HepG2 (cell line): Measurements from ENCODE around the gene ENKUR. TPM values are rescaled to one million over a fixed set of nuclear protein-coding genes. Genes with fewer than 3 reads are reported as not detected.

Source experiments
- CAMTA2 ChIP-seq: sonication (generic); formaldehyde crosslinking; IDR thresholded peaks from 2 replicates; pipeline ENCODE4 v1.4.0; 2020; ENCODE audit warnings: mild to moderate bottlenecking, missing genetic modification reagents, borderline replicate concordance
- HNF4G ChIP-seq, 2 experiments: sonication (generic) in 1 of 2; formaldehyde crosslinking in 1 of 2; IDR thresholded peaks; 2 replicates each; pipeline versions ENCODE4 v1.4.0 to v1.6.1; 2011 to 2020; ENCODE audit warnings: borderline replicate concordance in 2 of 2, low read depth in 2 of 2, mild to moderate bottlenecking in 2 of 2, low read length in 1 of 2, missing genetic modification reagents in 1 of 2, moderate library complexity in 1 of 2
- IKZF5 ChIP-seq: IDR thresholded peaks from 2 replicates; pipeline ENCODE4 v1.6.1; 2018; ENCODE audit warnings: missing genetic modification reagents, mild to moderate bottlenecking, missing compliant biosample characterization
- KDM4B ChIP-seq: sonication (generic); formaldehyde crosslinking; IDR thresholded peaks from 2 replicates; pipeline ENCODE4 v1.4.0; 2020; ENCODE audit warnings: missing genetic modification reagents
- MIER2 ChIP-seq: IDR thresholded peaks from 2 replicates; pipeline ENCODE4 v1.6.1; 2016; ENCODE audit warnings: missing biosample characterization, missing genetic modification reagents
- PRDM10 ChIP-seq: sonication (generic); formaldehyde crosslinking; IDR thresholded peaks from 2 replicates; pipeline ENCODE4 v1.4.0; 2020; ENCODE audit warnings: low read depth, missing genetic modification reagents
- RBFOX2 ChIP-seq: fragments of 200-400 bp; formaldehyde crosslinking; IDR thresholded peaks from 2 replicates; pipeline ENCODE4 v1.6.1; 2017; ENCODE audit warnings: low read depth, mild to moderate bottlenecking, low read length
- ZNF142 ChIP-seq: sonication (generic); formaldehyde crosslinking; IDR thresholded peaks from 2 replicates; pipeline ENCODE4 v1.4.0; 2020; ENCODE audit warnings: missing genetic modification reagents
- ZNF143 ChIP-seq: sonication (generic); formaldehyde crosslinking; IDR thresholded peaks from 2 replicates; pipeline ENCODE4 v1.4.0; 2020; ENCODE audit warnings: missing genetic modification reagents
- ZNF317 ChIP-seq: sonication (generic); formaldehyde crosslinking; IDR thresholded peaks from 2 replicates; pipeline ENCODE4 v1.5.0; 2020; ENCODE audit warnings: mild to moderate bottlenecking, missing genetic modification reagents
- ZNF326 ChIP-seq: sonication (generic); formaldehyde crosslinking; IDR thresholded peaks from 2 replicates; pipeline ENCODE4 v1.4.0; 2020; ENCODE audit warnings: missing genetic modification reagents, borderline replicate concordance
- ZNF572 ChIP-seq: sonication (generic); formaldehyde crosslinking; IDR thresholded peaks from 2 replicates; pipeline ENCODE4 v1.5.1; 2020; ENCODE audit warnings: mild to moderate bottlenecking, missing genetic modification reagents
- ZNF607 ChIP-seq: sonication (generic); formaldehyde crosslinking; IDR thresholded peaks from 2 replicates; pipeline ENCODE4 v1.5.1; 2020; ENCODE audit warnings: missing genetic modification reagents, mild to moderate bottlenecking, borderline replicate concordance
- ZNF639 ChIP-seq: conservative IDR thresholded peaks from 2 replicates; pipeline ENCODE4 v1.6.1; 2018; ENCODE audit warnings: missing genetic modification reagents
- ZNF75D ChIP-seq: sonication (generic); formaldehyde crosslinking; IDR thresholded peaks from 2 replicates; pipeline ENCODE4 v1.8.1; 2023; ENCODE audit warnings: missing genetic modification reagents, mild to moderate bottlenecking, borderline replicate concordance
- polyA plus RNA-seq, 8 experiments: library from polyadenylated mRNA; depleted of rRNA in 3 of 8; stranded (reverse) in 7 of 8; unstranded in 1 of 8; fragments of >200 nt; fragmentation: Illumina TruSeq in 4 of 8; extraction: Trizol in 4 of 8; gene quantifications; 2 replicates each; pipeline versions ENCODE4 v1.2.1 to v1.2.3, GENCODE V29; 2011 to 2016; ENCODE audit warnings: low read depth in 4 of 8, missing spikeins in 1 of 8, mixed read lengths in 1 of 8; ENCODE audit not compliant: insufficient read depth in 1 of 8
- total RNA-seq, 5 experiments: library from RNA; depleted of rRNA; stranded (reverse); fragments of >200 nt; fragmentation: Illumina TruSeq; extraction: Trizol; gene quantifications; 2 replicates each; pipeline ENCODE4 v1.2.3, GENCODE V29; 2016; ENCODE audit warnings: low read depth in 1 of 5

The ENKUR gene
- total and polyA plus RNA-seq, 2 of the 13 experiments (the other 11 are each of a cell fraction or from before 2014, with no cell fraction given): 0.15 TPM

- peak; percentile 79; the same call in 1 of the 2 replicates for TF ChIP-seq IKZF5
- no peak for TF ChIP-seq ZNF326 (CRISPR knock-in tag)
- TF ChIP-seq ZNF143 (CRISPR knock-in tag): no peak; the same call in 1 of the 2 replicates
- TF ChIP-seq ZNF607 (CRISPR knock-in tag): peak; percentile 96
- TF ChIP-seq ZNF75D (CRISPR knock-in tag): peak; percentile 92; the same call in 1 of the 2 replicates
- TF ChIP-seq ZNF572 (CRISPR knock-in tag): no peak
- TF ChIP-seq KDM4B (CRISPR knock-in tag): no peak; the same call in 1 of the 2 replicates
- TF ChIP-seq PRDM10 (CRISPR knock-in tag): peak; percentile 35; the same call in 1 of the 2 replicates
- 0 out of 2 replicates have a peak, but pooled peaks have one; percentile 66 for TF ChIP-seq ZNF142 (CRISPR knock-in tag)
- TF ChIP-seq ZNF639 (CRISPR knock-in tag): 0 out of 2 replicates have a peak, but pooled peaks have one; percentile 30
- no peak for TF ChIP-seq CAMTA2 (CRISPR knock-in tag)
- peak; percentile 99 for TF ChIP-seq RBFOX2
- peak; percentile 85 for TF ChIP-seq HNF4G (IDR thresholded peaks at IDR 0.05; ENCODE audit: borderline replicate concordance, low read depth, low read length)
- peak; percentile 90 for TF ChIP-seq HNF4G (CRISPR knock-in tag; IDR thresholded peaks at IDR 0.05; ENCODE audit: borderline replicate concordance, low read depth)
- no peak for TF ChIP-seq ZNF317 (CRISPR knock-in tag)
- TF ChIP-seq MIER2 (CRISPR knock-in tag): 0 out of 2 replicates have a peak, but pooled peaks have one; percentile 6
Measured at GRCh38 chr10:25016376-25017153, 607 bp upstream of the ENKUR start, which contains the start of gene THNSL1 (continued).
